B cell (primary cell): ENCODE data around the gene SLC4A2. TPM values are rescaled to one million over a fixed set of nuclear protein-coding genes. Genes with fewer than 3 reads are reported as not detected.

Experiments
- ATAC-seq: fragments of 200-7000 bp; cut with Tn5 transposase; one replicate; pipeline ENCODE4 v1.10.0; 2021; ENCODE audit warnings: low read depth, mild to moderate bottlenecking, moderate number of reproducible peaks, moderate library complexity
- CTCF ChIA-PET: fragments of 350-600 bp; sonication (Branson Sonifier 250); formaldehyde crosslinking; loops from one replicate; lab custom pipeline; 2021; ENCODE audit warnings: antibody characterized with exemption, inconsistent platforms; lab: Charles Lee
- POLR2A ChIA-PET: fragments of 350-600 bp; sonication (Branson Sonifier 250); formaldehyde crosslinking; loops from one replicate; lab custom pipeline; 2021; ENCODE audit warnings: antibody characterized with exemption; lab: Charles Lee
- DNase-seq: peaks from one replicate; pipeline ENCODE4 v3.0.0; 2013
- H2AFZ ChIP-seq: 2 replicates; pipeline ENCODE4 v1.6.1; 2012; ENCODE audit warnings: mild to moderate bottlenecking, low read depth, low read length; ENCODE audit not compliant: insufficient read depth, poor library complexity, severe bottlenecking
- H3K27ac ChIP-seq, 2 donors: 1 replicate in 1 of 2; 2 replicates in 1 of 2; pipeline ENCODE4 v1.5.1; 2012 to 2013; ENCODE audit warnings: low read length in 2 of 2, mild to moderate bottlenecking in 2 of 2, moderate library complexity in 1 of 2
- H3K27me3 ChIP-seq, 4 experiments: fragments of 200-600 bp in 1 of 4; sonication (generic) in 1 of 4; replicated peaks in 1 of 4; 1 replicate in 2 of 4; 2 replicates in 2 of 4; pipeline versions ENCODE4 v1.6.1 to v1.7.0; 2013 to 2016; ENCODE audit warnings: low read length in 3 of 4, mild to moderate bottlenecking in 2 of 4, mixed read lengths in 1 of 4, moderate library complexity in 1 of 4; ENCODE audit not compliant: insufficient read depth in 4 of 4, control insufficient read depth in 3 of 4; ENCODE audit errors: control extremely low read depth in 1 of 4
- H3K36me3 ChIP-seq, 2 experiments: replicated peaks in 1 of 2; 1 replicate in 1 of 2; 2 replicates in 1 of 2; pipeline versions ENCODE4 v1.6.1 to v1.7.1; 2013; ENCODE audit warnings: low read length in 1 of 2; ENCODE audit not compliant: insufficient read depth in 2 of 2, control insufficient read depth in 1 of 2; ENCODE audit errors: control extremely low read depth in 1 of 2, extremely low read depth in 1 of 2
- H3K4me1 ChIP-seq, 2 donors: fragments of 200-600 bp in 1 of 2; sonication (generic) in 1 of 2; 1 replicate in 1 of 2; 2 replicates in 1 of 2; pipeline versions ENCODE4 v1.5.1 to v1.6.1; 2013 to 2017; ENCODE audit warnings: low read length in 2 of 2; ENCODE audit not compliant: control insufficient read depth in 2 of 2, insufficient read depth in 2 of 2
- H3K4me2 ChIP-seq: replicated peaks from 2 replicates; pipeline ENCODE3; 2012; ENCODE audit warnings: mild to moderate bottlenecking, low read depth, low read length; ENCODE audit not compliant: poor library complexity, severe bottlenecking
- H3K4me3 ChIP-seq, 5 experiments: fragments of 200-600 bp in 1 of 5; sonication (generic) in 1 of 5; 1 replicate in 3 of 5; 2 replicates in 2 of 5; pipeline versions ENCODE4 v1.5.1 to v1.7.0; 2011 to 2016; ENCODE audit warnings: low read length in 4 of 5, mild to moderate bottlenecking in 4 of 5, low read depth in 2 of 5, control low read depth in 1 of 5, moderate library complexity in 1 of 5; ENCODE audit not compliant: insufficient read depth in 1 of 5; ENCODE audit errors: control extremely low read depth in 1 of 5, extremely low read depth in 1 of 5
- H3K79me2 ChIP-seq: fragments of 200-600 bp; sonication (generic); one replicate; pipeline ENCODE4 v1.6.0; 2016; ENCODE audit warnings: low read length; ENCODE audit not compliant: control insufficient read depth, insufficient read depth
- H3K9ac ChIP-seq: fragments of 200-600 bp; sonication (generic); 2 replicates; pipeline ENCODE4 v1.6.1; 2017; ENCODE audit warnings: mild to moderate bottlenecking, low read length, moderate library complexity
- H3K9me3 ChIP-seq, 3 donors: one replicate each; pipeline versions ENCODE4 v1.6.1 to v1.7.1; 2013; ENCODE audit warnings: low read length in 2 of 3; ENCODE audit not compliant: control insufficient read depth in 2 of 3, insufficient read depth in 1 of 3; ENCODE audit errors: control extremely low read depth in 1 of 3
- H4K20me1 ChIP-seq: 2 replicates; pipeline ENCODE4 v1.6.0; 2012; ENCODE audit warnings: mild to moderate bottlenecking, low read length; ENCODE audit not compliant: insufficient read depth, control insufficient read depth, poor library complexity, severe bottlenecking
- H3K27ac Mint-ChIP-seq: one replicate; pipeline ENCODE4 v1.8.0; 2021; ENCODE audit warnings: mixed read lengths
- H3K27me3 Mint-ChIP-seq: one replicate; pipeline ENCODE4 v1.8.0; 2021; ENCODE audit warnings: mixed read lengths
- H3K4me1 Mint-ChIP-seq: one replicate; pipeline ENCODE4 v1.8.0; 2021; ENCODE audit warnings: mixed read lengths
- H3K4me3 Mint-ChIP-seq: one replicate; pipeline ENCODE4 v1.8.0; 2021; ENCODE audit warnings: mixed read lengths
- H3K9me3 Mint-ChIP-seq: one replicate; pipeline ENCODE4 v1.8.0; 2022; ENCODE audit warnings: mixed read lengths; ENCODE audit not compliant: insufficient read depth
- EZH2 ChIP-seq: IDR thresholded peaks from 2 replicates; pipeline ENCODE4 v1.6.1; 2012; ENCODE audit warnings: borderline replicate concordance, low read depth, mild to moderate bottlenecking, moderate library complexity, low read length; ENCODE audit not compliant: insufficient read depth, poor library complexity, severe bottlenecking
- WGBS: methylation state at CpG from one replicate; pipeline ENCODE4 v1.1.5; 2013; ENCODE audit warnings: missing lambda C conversion rate; ENCODE audit not compliant: insufficient coverage; 5-methylcytosine and 5-hydroxymethylcytosine counted together
- intact Hi-C: fragments of 100-400 bp; cut with micrococcal nuclease; formaldehyde crosslinking; loops from one replicate; pipeline ENCODE4 v1.10.0; 2022
- polyA plus RNA-seq: library from polyadenylated mRNA; depleted of rRNA; stranded (reverse); fragments of >200 nt; gene quantifications from 2 replicates; pipeline ENCODE4 v1.2.3, GENCODE V29; 2012
- total RNA-seq, 2 donors: library from RNA; stranded (reverse); fragments of 120-200 nt in 1 of 2; gene quantifications; 1 replicate in 1 of 2; 2 replicates in 1 of 2; pipeline versions ENCODE4 v1.2.3 to v1.2.4, GENCODE V29; 2013 to 2022
- TF ChIP-seq, protein P1 (sequence below): fragments of 200-600 bp; IDR thresholded peaks from one replicate; pipeline ENCODE4 v1.8.0; 2022; ENCODE audit warnings: antibody characterized with exemption, mild to moderate bottlenecking

Gene SLC4A2
- total and polyA plus RNA-seq, 2 donors (not counting 1 experiment from before 2014, with no cell fraction given) = 82.8 to 113 TPM

DNA sequence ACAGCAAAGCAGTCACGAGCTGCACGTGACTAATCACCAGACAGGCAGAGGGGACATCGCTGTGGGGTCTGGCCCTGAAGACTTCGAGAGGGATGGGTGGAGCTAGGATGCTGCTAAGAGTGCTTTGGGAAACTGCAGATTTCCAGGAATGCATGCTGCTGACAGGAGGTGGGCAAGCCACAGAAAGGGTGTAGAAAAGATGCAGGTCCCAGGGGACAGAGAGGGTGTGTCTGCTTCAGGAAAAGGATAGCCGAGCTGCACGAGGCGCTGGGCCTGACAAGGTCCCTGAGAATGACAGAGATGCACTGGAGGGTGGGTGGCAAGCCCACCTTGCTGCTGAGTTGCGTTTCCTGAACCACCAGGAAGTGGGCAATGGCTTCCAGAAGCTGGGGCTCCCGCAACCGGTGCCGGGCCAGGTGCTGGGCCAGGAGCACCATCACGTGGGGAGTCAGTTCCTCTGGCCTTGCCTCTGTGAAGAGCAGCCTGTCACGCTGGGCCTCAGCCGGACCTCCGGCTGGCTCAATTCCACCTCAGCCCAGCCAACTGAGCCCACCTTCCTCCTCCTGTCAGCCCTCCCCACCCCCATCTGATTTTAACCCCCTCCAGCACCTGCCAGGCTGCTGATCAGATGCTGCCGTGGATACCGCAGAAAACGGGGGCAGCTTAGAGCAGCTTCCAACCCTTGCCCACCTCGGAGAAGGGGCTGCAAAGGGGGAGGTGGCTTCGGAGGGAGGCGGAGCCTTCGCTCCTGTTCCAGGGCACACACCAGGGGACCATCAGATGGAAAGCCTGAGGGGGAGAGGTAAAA lies 19.0 kb downstream of the SLC4A2 start:
- TF ChIP-seq, protein P1, sequence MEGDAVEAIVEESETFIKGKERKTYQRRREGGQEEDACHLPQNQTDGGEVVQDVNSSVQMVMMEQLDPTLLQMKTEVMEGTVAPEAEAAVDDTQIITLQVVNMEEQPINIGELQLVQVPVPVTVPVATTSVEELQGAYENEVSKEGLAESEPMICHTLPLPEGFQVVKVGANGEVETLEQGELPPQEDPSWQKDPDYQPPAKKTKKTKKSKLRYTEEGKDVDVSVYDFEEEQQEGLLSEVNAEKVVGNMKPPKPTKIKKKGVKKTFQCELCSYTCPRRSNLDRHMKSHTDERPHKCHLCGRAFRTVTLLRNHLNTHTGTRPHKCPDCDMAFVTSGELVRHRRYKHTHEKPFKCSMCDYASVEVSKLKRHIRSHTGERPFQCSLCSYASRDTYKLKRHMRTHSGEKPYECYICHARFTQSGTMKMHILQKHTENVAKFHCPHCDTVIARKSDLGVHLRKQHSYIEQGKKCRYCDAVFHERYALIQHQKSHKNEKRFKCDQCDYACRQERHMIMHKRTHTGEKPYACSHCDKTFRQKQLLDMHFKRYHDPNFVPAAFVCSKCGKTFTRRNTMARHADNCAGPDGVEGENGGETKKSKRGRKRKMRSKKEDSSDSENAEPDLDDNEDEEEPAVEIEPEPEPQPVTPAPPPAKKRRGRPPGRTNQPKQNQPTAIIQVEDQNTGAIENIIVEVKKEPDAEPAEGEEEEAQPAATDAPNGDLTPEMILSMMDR = no peak
- TF ChIP-seq EZH2 = no peak
- Mint-ChIP-seq H3K4me3 (peak overlapping the region; percentile 87), H3K4me1 (peaks cover 34% of the 10 kb centered on the region), H3K27ac (peak overlapping the region; percentile 80), H3K27me3 (no peaks in the 10 kb centered on the region), H3K9me3 (no peaks in the 10 kb centered on the region)
- H2AFZ ChIP-seq = no peak overlapping the region
- peaks cover 39% of the 10 kb centered on the region for H3K79me2 ChIP-seq
- H3K9me3 ChIP-seq = no peaks in the 10 kb centered on the region
- no peak overlapping the region for H3K27ac ChIP-seq
- DNase-seq (peak; percentile 21), ATAC-seq (no peak)
- no peaks in the 10 kb centered on the region for H3K27me3 ChIP-seq
- H3K4me1 ChIP-seq = peaks cover 26 to 39% of the 10 kb centered on the region in 2 donors
- intact Hi-C loops = no loop called here
- no peak overlapping the region for H3K9ac ChIP-seq
- H3K36me3 ChIP-seq = peaks cover 0 to 15% of the 10 kb centered on the region in 2 experiments
- CTCF ChIA-PET = no interaction called here
- POLR2A ChIA-PET = interaction anchor here (0.6 kb wide), 1 partner anchor 20 kb away, joined by 8 read pairs; no protein-coding TSS in a partner anchor
- H4K20me1 ChIP-seq = peaks cover 26% of the 10 kb centered on the region
- H3K4me3 ChIP-seq = no peak overlapping the region
- WGBS = 80% methylated on average over 21 of the region's 22 CpGs
- H3K4me2 ChIP-seq = no peak overlapping the region
